K562 (cell line): ENCODE results near the gene NEURL1B.

ENCODE experiments used
- E4F1 ChIP-seq: fragments of 250-450 bp; sonication (Bioruptor Pico); IDR thresholded peaks from 2 replicates; pipeline ENCODE4 v1.5.0; 2021; ENCODE audit warnings: mild to moderate bottlenecking, borderline replicate concordance
- HDAC2 ChIP-seq: fragments of 450-650 bp; IDR thresholded peaks from 2 replicates; pipeline ENCODE4 v1.6.1; 2016; ENCODE audit warnings: mild to moderate bottlenecking
- HDAC6 ChIP-seq: IDR thresholded peaks from 2 replicates; pipeline ENCODE4 v1.6.1; 2012; ENCODE audit warnings: low read depth, mild to moderate bottlenecking, control low read depth, inconsistent platforms, low read length, moderate library complexity
- RAD21 ChIP-seq, 2 experiments: fragments of 250-450 bp in 1 of 2; fragments of 450-650 bp in 1 of 2; sonication (Bioruptor Pico) in 1 of 2; formaldehyde crosslinking in 1 of 2; IDR thresholded peaks in 1 of 2; conservative IDR thresholded peaks in 1 of 2; 2 replicates each; pipeline versions ENCODE4 v1.4.0 to v1.8.0; 2020 to 2022; ENCODE audit warnings: mild to moderate bottlenecking in 2 of 2, moderate library complexity in 1 of 2
- RCOR1 ChIP-seq, 2 experiments: IDR thresholded peaks; 2 replicates each; pipeline ENCODE4 v1.6.1; 2012; ENCODE audit warnings: low read depth in 2 of 2, low read length in 2 of 2, borderline replicate concordance in 1 of 2, improper control_type of control experiment in 1 of 2
- ZNF133 ChIP-seq: fragments of 250-450 bp; sonication (Bioruptor Pico); IDR thresholded peaks from 2 replicates; pipeline ENCODE4 v1.4.0; 2020; ENCODE audit warnings: mild to moderate bottlenecking
- ZNF354B ChIP-seq: fragments of 250-450 bp; sonication (Bioruptor Pico); IDR thresholded peaks from 2 replicates; pipeline ENCODE4 v1.4.0; 2020
- ZNF449 ChIP-seq: fragments of 250-450 bp; sonication (Bioruptor Pico); IDR thresholded peaks from 2 replicates; pipeline ENCODE4 v1.8.0; 2022; ENCODE audit warnings: moderate library complexity, mild to moderate bottlenecking, inconsistent platforms

- TF ChIP-seq HDAC2 (no peak), ZNF449 (CRISPR knock-in tag) (no peak), HDAC6 (no peak), E4F1 (CRISPR knock-in tag) (no peak), RAD21 (CRISPR knock-in tag; conservative IDR thresholded peaks at IDR 0.05 in 1 of 2, IDR thresholded peaks at IDR 0.05 in 1 of 2) (no peak), ZNF133 (CRISPR knock-in tag) (no peak), ZNF354B (CRISPR knock-in tag) (no peak), RCOR1 (IDR thresholded peaks at IDR 0.05; ENCODE audit: borderline replicate concordance in 1 of 2, low read depth in 2 of 2, low read length in 2 of 2) (no peak)
Measured at GRCh38 chr5:172739375-172739774, 98.3 kb downstream of the NEURL1B start.
